HG02943 (cell line): Measurements from ENCODE around the gene CD59.

Experiments
- ATAC-seq: cut with Tn5 transposase; IDR thresholded peaks from one replicate; pipeline ENCODE4 v1.9.1; 2021; ENCODE audit warnings: mild to moderate bottlenecking, low read depth, moderate library complexity; ENCODE audit not compliant: unreplicated experiment

CD59 gene

GRCh38 chr11:33736148-33736812, at the start of gene CD59:
Gene CD59, minus strand, starts transcription at chr11:33736423. Its CDS starts 13,978 bp downstream, at chr11:33722445.
- ATAC-seq, result peak; percentile 53

DNA sequence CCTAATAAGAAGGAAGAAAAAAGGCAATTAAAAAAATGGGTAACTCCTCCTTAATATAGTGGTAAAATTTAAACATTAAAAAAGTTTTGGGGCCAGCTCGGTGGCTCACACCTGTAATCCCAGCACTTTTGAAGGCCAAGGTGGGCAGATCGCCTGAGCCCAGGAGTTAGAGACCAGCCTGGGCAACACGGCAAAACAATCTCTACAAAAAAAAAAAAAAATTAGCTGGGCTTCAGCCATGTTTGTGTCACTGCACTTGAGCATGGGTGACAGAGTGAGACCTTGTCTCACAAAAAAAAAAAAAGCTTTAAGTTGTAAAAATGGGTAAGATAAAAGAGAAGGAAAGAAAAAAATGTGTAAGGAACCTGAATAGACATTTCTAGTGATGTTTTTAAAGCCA, 49.4 kb upstream of the CD59 start:
- no peak for ATAC-seq

GRCh38 chr11:33779849-33780528, 43.8 kb upstream of the CD59 start:
- ATAC-seq, result no peak

- no peak for ATAC-seq
Observed at GRCh38 chr11:33778675-33779074, 42.5 kb upstream of the CD59 start.

DNA sequence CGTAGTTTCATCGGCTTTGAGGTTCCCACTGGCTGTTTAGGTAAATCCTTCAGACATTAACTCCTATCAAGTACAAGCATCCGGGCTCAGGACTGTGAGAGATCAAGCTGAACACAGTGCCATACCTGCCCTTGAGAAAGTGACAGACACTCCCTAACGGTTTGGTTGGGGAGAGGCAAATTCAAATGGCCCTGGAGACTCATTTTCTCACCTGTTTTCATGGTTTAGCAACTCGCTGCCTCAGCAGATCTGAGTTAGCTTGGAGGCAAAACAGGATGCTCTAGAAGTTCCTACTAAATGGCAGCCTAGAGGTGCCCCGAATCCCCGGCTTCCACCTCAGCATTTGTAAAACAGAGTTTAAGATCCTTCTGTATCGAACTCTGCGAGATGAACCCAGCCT, 41.7 kb upstream of the CD59 start:
- no peak for ATAC-seq

- peak; percentile 37 for ATAC-seq
Observed at GRCh38 chr11:33775832-33776470, 39.7 kb upstream of the CD59 start.

GRCh38 chr11:33775467-33775807, 39.2 kb upstream of the CD59 start:
- ATAC-seq, result no peak

DNA sequence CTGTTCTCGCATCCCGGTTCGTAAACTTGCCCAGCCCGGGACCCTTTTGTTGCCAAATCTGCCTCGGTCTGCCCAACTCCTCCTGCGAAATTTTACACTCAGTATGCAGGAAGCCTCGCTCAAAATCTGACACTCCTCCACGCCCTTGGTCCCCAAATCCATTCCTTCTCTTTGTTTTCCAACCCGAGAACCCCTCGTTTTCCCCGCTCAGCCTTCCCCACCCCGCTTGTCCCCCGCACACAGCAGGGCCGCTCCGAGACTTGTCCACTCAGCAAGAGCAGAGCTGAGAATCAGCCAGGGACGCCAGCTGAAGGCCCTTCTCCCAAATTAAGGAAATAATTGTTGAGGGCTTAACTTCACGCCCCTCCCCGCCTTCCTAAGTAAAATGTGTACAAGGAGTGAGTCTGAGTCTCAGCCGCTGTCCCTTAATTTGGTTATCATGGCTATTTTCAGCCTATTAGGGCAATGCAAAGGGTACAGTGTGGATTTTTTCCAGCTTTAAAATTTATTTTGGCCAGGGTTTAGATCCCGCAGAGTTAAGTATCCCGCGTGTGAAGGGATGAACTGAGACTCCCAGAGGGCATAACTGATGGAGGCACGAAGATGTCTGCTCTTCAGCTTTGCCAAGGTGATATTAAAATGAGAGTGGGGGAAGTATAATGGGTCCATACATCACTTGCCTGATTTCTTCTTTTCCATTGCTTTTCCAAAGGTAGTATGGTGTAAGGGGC, 38.7 kb upstream of the CD59 start:
- no peak for ATAC-seq

GRCh38 chr11:33773987-33774735, 37.9 kb upstream of the CD59 start, which contains the start of gene FBXO3:
Gene FBXO3, minus strand, starts transcription at chr11:33774520. Its CDS starts 23 bp downstream, at chr11:33774497.
- ATAC-seq, result peak; percentile 62

DNA sequence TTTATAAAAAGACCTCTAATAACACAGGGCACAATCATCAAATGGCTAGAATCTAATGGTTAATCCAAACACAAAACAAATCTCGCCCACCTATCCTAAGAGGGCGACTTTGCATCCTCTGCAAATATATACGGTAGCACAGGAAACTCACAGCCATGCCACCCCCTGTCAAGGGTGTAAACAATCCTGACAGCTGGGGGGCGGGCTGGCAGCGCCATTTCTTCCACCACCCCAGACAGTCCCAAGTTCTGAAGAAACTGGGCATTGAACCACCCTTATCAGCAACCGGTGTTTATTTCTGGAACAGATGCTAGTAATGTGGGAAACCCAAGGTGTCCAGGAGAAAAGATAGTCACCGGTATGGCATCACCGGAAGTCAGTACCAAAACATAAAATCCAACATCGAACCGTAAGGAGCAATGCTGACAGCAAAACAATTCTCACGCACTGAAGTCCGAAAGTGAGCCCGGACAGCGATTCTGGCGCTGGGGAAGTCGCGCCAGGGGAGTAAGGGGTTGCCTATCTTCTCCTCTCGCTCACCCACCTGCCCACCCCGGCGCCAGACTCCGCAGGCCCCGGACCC, 37.3 kb upstream of the CD59 start:
- no peak for ATAC-seq

DNA sequence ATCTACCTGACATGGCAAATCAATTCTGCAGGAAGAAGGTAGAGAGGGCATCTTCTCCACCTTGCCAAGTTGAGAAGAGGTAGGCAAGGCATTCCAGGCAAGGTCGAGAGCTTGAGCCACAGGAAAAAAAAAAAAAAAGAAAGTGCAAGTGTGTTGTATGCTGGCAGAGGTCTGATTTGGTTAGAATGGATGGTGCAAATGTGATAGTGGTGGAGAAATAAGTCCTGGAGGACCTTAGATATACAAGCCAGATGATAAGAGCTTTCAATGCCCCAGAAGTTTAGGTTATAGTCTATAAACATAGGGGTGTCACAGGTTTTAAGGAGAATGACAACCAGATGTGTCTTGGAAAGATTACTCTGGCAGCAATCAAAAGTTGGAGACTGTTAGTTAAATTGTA, 36.6 kb upstream of the CD59 start:
- ATAC-seq, result no peak

DNA sequence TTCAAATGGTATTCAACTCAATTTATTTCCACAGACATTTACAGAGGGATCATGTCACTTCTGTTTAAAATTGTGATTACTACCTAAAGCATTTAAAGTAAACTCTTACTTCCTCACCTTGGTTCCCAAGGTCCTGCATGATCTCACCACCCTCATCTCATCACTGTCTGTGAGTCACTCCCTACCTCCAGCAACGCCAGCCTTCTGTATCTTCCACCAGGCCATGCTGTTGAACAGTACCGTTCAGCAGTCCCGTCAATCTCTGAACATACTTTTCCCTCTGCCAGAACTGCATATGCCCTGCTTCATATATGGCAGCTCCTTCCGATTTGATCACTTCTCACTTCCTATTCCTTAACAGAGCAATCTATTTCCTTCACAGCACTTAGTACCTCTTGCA, 36.1 kb upstream of the CD59 start:
- no peak for ATAC-seq

- ATAC-seq, result no peak
Observed at GRCh38 chr11:33770236-33770635, 34.0 kb upstream of the CD59 start.

- ATAC-seq, result no peak
Observed at GRCh38 chr11:33769542-33769941, 33.3 kb upstream of the CD59 start.

GRCh38 chr11:33767624-33768023, 31.4 kb upstream of the CD59 start:
- ATAC-seq, result no peak

DNA sequence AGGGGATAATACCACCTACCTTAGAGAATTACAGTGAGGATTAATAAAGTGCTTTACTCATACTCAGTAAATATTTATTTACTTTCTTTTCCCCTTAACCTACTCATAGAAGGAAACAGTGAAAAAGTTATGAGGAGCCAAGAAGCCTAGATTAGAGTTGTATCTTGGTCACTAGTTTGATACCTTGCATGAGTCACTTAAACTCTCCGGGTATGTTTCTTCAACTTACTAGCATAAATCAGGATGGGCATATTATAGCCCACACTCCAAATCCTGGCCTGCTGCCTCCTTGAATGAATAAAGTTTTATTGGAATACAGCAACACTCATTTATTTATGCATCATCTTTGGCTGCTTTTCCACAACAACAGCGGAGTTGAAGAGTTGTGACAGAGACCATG, 29.9 kb upstream of the CD59 start:
- no peak for ATAC-seq

GRCh38 chr11:33761471-33761870, 25.2 kb upstream of the CD59 start:
- no peak for ATAC-seq

DNA sequence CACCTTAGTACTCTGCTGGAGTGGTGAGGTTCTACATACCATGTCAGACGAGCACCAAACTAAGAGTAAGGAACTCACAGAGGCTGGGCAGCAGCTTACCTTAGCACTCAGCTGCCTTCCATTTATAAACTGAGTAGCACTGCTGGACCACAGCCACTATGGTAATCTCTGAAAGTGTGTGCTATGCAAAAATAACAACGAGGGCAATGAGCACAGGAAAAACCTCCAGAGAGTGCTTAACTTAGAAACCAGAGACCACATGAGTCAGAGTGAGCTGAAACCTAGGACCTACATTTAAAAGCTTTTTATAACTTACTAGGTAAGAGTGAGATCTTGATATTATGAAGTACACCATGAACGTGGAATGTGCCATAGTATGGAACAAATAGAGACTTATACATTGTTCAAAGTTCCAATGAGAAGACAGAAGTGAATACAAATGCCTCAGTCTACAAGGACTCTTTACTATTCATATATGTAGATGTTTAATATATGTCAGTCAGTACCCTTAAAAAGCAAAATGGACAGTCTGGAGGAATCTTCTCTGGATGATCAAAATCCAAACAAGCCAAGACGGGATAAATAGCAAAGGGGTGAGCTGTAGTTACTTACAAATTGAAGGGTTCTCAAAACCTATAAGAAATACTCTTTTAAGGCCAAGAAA, 17.2 kb upstream of the CD59 start:
- ATAC-seq, result peak; percentile 89

DNA sequence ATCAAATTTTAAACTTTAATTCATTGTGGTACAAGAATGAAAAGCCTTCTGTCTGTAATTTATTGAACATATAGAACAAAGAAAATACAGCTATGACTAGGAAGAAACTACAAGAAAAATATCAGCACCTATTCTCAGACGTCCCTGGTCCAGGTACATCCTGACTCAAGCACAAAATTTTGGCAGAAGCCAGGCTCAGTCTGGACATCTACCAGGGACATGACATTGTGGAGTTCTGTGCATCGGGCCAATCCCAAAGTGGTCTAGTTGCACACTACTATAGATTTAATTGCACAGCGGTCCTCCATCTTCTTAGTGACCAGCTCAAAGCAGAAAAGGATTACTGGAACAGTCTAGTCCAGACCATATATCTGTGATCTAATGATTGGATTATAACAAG, 15.7 kb upstream of the CD59 start:
- ATAC-seq, result no peak

- ATAC-seq, result no peak
Observed at GRCh38 chr11:33747979-33748378, 11.8 kb upstream of the CD59 start.
